A549 (cell line): Measurements from ENCODE around the gene ARHGAP26. TPM values are rescaled to one million over a fixed set of nuclear protein-coding genes. Genes with fewer than 3 reads are reported as not detected.

Experiments used
- ATAC-seq, 2 experiments: fragments of 200-7000 bp in 1 of 2; fragments of >200 bp in 1 of 2; cut with Nextera tagmentation in 1 of 2; cut with Tn5 transposase in 1 of 2; 3 replicates each; pipeline versions ENCODE4 v1.8.0 to v1.9.1; 2018 to 2020; ENCODE audit warnings: mild to moderate bottlenecking in 1 of 2, moderate library complexity in 1 of 2
- CTCF ChIA-PET: fragments of 300-600 bp; sonication (Branson Sonifier 250); formaldehyde crosslinking; extraction: SDS; loops from one replicate; lab custom pipeline; 2021; ENCODE audit warnings: antibody characterized with exemption, inconsistent platforms; lab: Yijun Ruan, JAX
- POLR2A ChIA-PET: fragments of 350-600 bp; formaldehyde crosslinking; extraction: SDS; loops from one replicate; lab custom pipeline; 2021; ENCODE audit warnings: antibody characterized with exemption, inconsistent platforms; lab: Yijun Ruan, JAX
- DNase-seq, 2 experiments: peaks; one replicate each; pipeline versions ENCODE4 v3.0.0 to v3.0.0-alpha.2; 2011 to 2016; ENCODE audit warnings: low read depth in 1 of 2, low spot score in 1 of 2
- FAIRE-seq: peaks from 2 replicates; lab custom pipeline; 2011; peaks lifted over from hg19 to GRCh38; lab: Jason Lieb, UNC
- H3K27ac ChIP-seq, 2 experiments: fragments of >200 bp; sonication (Bioruptor Twin); formaldehyde crosslinking; 3 replicates each; pipeline ENCODE4 v1.5.1; 2016 to 2017
- H3K4me1 ChIP-seq: fragments of >200 bp; sonication (Bioruptor Twin); formaldehyde crosslinking; 3 replicates; pipeline ENCODE4 v1.6.1; 2016
- H3K4me2 ChIP-seq: fragments of >200 bp; sonication (Bioruptor Twin); formaldehyde crosslinking; 3 replicates; pipeline ENCODE4 v1.6.1; 2016
- H3K4me3 ChIP-seq: fragments of >200 bp; sonication (Bioruptor Twin); formaldehyde crosslinking; 3 replicates; pipeline ENCODE4 v1.5.1; 2016
- H3K9me3 ChIP-seq: fragments of >200 bp; sonication (Bioruptor Twin); formaldehyde crosslinking; 3 replicates; pipeline ENCODE4 v1.6.1; 2016
- CBX8 ChIP-seq: fragments of 200-600 bp; sonication (generic); IDR thresholded peaks from 2 replicates; pipeline ENCODE4 v1.6.1; 2016
- EHF ChIP-seq: fragments of 250-450 bp; sonication (Bioruptor Pico); IDR thresholded peaks from 2 replicates; pipeline ENCODE4 v1.5.0; 2020; ENCODE audit warnings: mild to moderate bottlenecking
- FOSB ChIP-seq: fragments of 250-450 bp; sonication (Bioruptor Pico); IDR thresholded peaks from 2 replicates; pipeline ENCODE4 v1.5.0; 2020; ENCODE audit warnings: mild to moderate bottlenecking, moderate library complexity
- GATA3 ChIP-seq: IDR thresholded peaks from 2 replicates; pipeline ENCODE4 v1.6.1; 2012; ENCODE audit warnings: borderline replicate concordance
- HDAC2 ChIP-seq: fragments of 200-600 bp; sonication (generic); IDR thresholded peaks from 2 replicates; pipeline ENCODE4 v1.6.1; 2016
- HOXB13 ChIP-seq: fragments of 250-450 bp; sonication (Bioruptor Pico); IDR thresholded peaks from 2 replicates; pipeline ENCODE4 v1.5.0; 2020; ENCODE audit warnings: low read depth, mild to moderate bottlenecking, moderate library complexity
- JUN ChIP-seq, 2 experiments: fragments of >200 bp; sonication (Bioruptor Twin); formaldehyde crosslinking; IDR thresholded peaks; 2 replicates in 1 of 2; 3 replicates in 1 of 2; pipeline ENCODE4 v1.6.1; 2016 to 2017
- MAZ ChIP-seq: fragments of 150-350 bp; IDR thresholded peaks from 2 replicates; pipeline ENCODE4 v1.6.1; 2014; ENCODE audit warnings: antibody characterized with exemption, low read depth, low read length, borderline replicate concordance
- NFE2L2 ChIP-seq: fragments of 150-350 bp; conservative IDR thresholded peaks from 2 replicates; pipeline ENCODE4 v1.6.1; 2014; ENCODE audit warnings: low read length
- PHF8 ChIP-seq: fragments of 200-600 bp; sonication (generic); IDR thresholded peaks from 2 replicates; pipeline ENCODE4 v1.6.1; 2016; ENCODE audit warnings: low read depth, mild to moderate bottlenecking, antibody characterized with exemption, moderate library complexity, borderline replicate concordance
- POLR2A ChIP-seq: IDR thresholded peaks from 2 replicates; pipeline ENCODE4 v1.6.1; 2012; ENCODE audit warnings: mild to moderate bottlenecking, low read length
- POLR2AphosphoS2 ChIP-seq: conservative IDR thresholded peaks from 2 replicates; pipeline ENCODE4 v1.6.1; 2012; ENCODE audit warnings: low read length, improper control_type of control experiment, inconsistent platforms
- RAD21 ChIP-seq, 2 experiments: fragments of >200 bp in 1 of 2; sonication (Bioruptor Twin) in 1 of 2; formaldehyde crosslinking in 1 of 2; IDR thresholded peaks in 1 of 2; conservative IDR thresholded peaks in 1 of 2; 2 replicates in 1 of 2; 3 replicates in 1 of 2; pipeline ENCODE4 v1.6.1; 2012 to 2018; ENCODE audit warnings: inconsistent platforms in 1 of 2
- RFX5 ChIP-seq: fragments of 450-650 bp; IDR thresholded peaks from 2 replicates; pipeline ENCODE4 v1.7.1; 2014; ENCODE audit warnings: antibody characterized with exemption, mild to moderate bottlenecking, moderate library complexity
- RNF2 ChIP-seq: fragments of 200-600 bp; sonication (generic); IDR thresholded peaks from 2 replicates; pipeline ENCODE4 v1.6.1; 2016; ENCODE audit warnings: low read depth, mild to moderate bottlenecking, antibody characterized with exemption, moderate library complexity, borderline replicate concordance
- TFCP2L1 ChIP-seq: fragments of 250-450 bp; sonication (Bioruptor Pico); IDR thresholded peaks from 2 replicates; pipeline ENCODE4 v1.5.0; 2021; ENCODE audit warnings: mild to moderate bottlenecking
- TP53 ChIP-seq: fragments of 250-450 bp; sonication (Bioruptor Pico); IDR thresholded peaks from 2 replicates; pipeline ENCODE4 v1.5.0; 2021; ENCODE audit warnings: mild to moderate bottlenecking, moderate library complexity
- ZC3H11A ChIP-seq: fragments of 450-650 bp; IDR thresholded peaks from 2 replicates; pipeline ENCODE4 v1.6.1; 2014; ENCODE audit warnings: antibody characterized with exemption, mild to moderate bottlenecking
- ZFP36 ChIP-seq: fragments of 450-650 bp; IDR thresholded peaks from 2 replicates; pipeline ENCODE4 v1.6.1; 2014; ENCODE audit warnings: borderline replicate concordance; ENCODE audit not compliant: partially characterized antibody
- ZSCAN20 ChIP-seq: fragments of 250-450 bp; sonication (Bioruptor Pico); IDR thresholded peaks from 2 replicates; pipeline ENCODE4 v1.8.0; 2022; ENCODE audit warnings: mild to moderate bottlenecking, moderate library complexity
- WGBS: methylation state at CpG from one replicate; pipeline ENCODE4 v1.1.6; 2017; ENCODE audit errors: missing lambda C conversion rate; 5-methylcytosine and 5-hydroxymethylcytosine counted together
- polyA plus RNA-seq, 4 experiments: library from polyadenylated mRNA; depleted of rRNA in 3 of 4; stranded (reverse); fragments of >200 nt; fragmentation: RNase III in 1 of 4; extraction: RNeasy Plus Mini Kit Qiagen cat#74134 plus additional on column Dnase treatment in 1 of 4; gene quantifications; 2 replicates in 3 of 4; 3 replicates in 1 of 4; pipeline ENCODE4 v1.2.3, GENCODE V29; 2011 to 2017
- TF ChIP-seq, protein P1 (sequence below): fragments of >200 bp; sonication (Bioruptor Twin); formaldehyde crosslinking; IDR thresholded peaks from 3 replicates; pipeline ENCODE4 v1.6.1; 2016
- TF ChIP-seq, protein P2 (sequence below): IDR thresholded peaks from 2 replicates; pipeline ENCODE4 v1.6.1; 2012; ENCODE audit warnings: low read depth, borderline replicate concordance
- TF ChIP-seq, protein P3 (sequence below): IDR thresholded peaks from 2 replicates; pipeline ENCODE4 v1.6.1; 2012
- TF ChIP-seq, protein P4 (sequence below): fragments of 250-450 bp; sonication (Bioruptor Pico); IDR thresholded peaks from 2 replicates; pipeline ENCODE4 v1.5.0; 2021; ENCODE audit warnings: mild to moderate bottlenecking, moderate library complexity, borderline replicate concordance
- TF ChIP-seq, protein P5 (sequence below): fragments of 200-600 bp; sonication (generic); IDR thresholded peaks from 2 replicates; pipeline ENCODE4 v1.6.1; 2016; ENCODE audit warnings: antibody characterized with exemption, mild to moderate bottlenecking, moderate library complexity
- TF ChIP-seq, protein P6 (sequence below): IDR thresholded peaks from 2 replicates; pipeline ENCODE4 v1.6.1; 2012
- TF ChIP-seq, protein P7 (sequence below): fragments of >200 bp; sonication (Bioruptor Twin); formaldehyde crosslinking; IDR thresholded peaks from 3 replicates; pipeline ENCODE4 v1.5.1; 2016
- TF ChIP-seq, protein P8 (sequence below): fragments of >200 bp; sonication (Bioruptor Twin); formaldehyde crosslinking; IDR thresholded peaks from 2 replicates; pipeline ENCODE4 v1.6.1; 2016

ARHGAP26 gene
- polyA plus RNA-seq, 2 of the 4 experiments (the other 2 are of a cell fraction): 6.6 to 19.1 TPM

DNA sequence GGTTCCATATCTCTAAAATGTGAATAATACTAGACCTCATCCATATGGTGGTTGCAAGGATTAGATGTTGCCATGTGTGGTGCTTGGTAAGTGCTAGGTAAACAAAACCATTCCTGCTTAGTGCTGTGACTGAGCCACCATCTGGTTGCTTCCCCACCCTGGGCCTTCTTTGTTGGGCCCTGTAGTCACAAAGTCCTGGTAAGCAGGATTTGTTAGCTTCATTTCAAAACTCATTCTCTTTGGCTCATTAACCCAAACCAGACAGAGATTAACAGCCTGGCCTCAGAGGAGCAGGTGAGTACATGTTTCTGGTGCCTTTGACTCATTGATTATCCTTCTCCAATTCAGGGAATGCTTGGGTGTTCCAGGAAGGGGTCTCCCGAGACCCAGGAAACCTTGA is 240.2 kb downstream of the ARHGAP26 start:
- no peak for FAIRE-seq
- ATAC-seq: no peak
- Histone ChIP-seq H3K27ac (0 out of 6 replicates have a peak overlapping the region, but pooled peaks of 1 of the 2 experiments have one; percentile 8), H3K4me2 (no peak overlapping the region), H3K4me1 (peaks cover 10% of the 10 kb centered on the region; the same call in 2 of the 3 replicates), H3K4me3 (no peak overlapping the region), H3K9me3 (no peaks in the 10 kb centered on the region)
- 83% methylated on average over 1 of the region's 1 CpG for WGBS
- no peak for DNase-seq
- TF ChIP-seq, protein P1, sequence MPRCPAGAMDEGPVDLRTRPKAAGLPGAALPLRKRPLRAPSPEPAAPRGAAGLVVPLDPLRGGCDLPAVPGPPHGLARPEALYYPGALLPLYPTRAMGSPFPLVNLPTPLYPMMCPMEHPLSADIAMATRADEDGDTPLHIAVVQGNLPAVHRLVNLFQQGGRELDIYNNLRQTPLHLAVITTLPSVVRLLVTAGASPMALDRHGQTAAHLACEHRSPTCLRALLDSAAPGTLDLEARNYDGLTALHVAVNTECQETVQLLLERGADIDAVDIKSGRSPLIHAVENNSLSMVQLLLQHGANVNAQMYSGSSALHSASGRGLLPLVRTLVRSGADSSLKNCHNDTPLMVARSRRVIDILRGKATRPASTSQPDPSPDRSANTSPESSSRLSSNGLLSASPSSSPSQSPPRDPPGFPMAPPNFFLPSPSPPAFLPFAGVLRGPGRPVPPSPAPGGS: no peak
- TF ChIP-seq, protein P2, sequence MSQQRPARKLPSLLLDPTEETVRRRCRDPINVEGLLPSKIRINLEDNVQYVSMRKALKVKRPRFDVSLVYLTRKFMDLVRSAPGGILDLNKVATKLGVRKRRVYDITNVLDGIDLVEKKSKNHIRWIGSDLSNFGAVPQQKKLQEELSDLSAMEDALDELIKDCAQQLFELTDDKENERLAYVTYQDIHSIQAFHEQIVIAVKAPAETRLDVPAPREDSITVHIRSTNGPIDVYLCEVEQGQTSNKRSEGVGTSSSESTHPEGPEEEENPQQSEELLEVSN: no peak
- TF ChIP-seq ZFP36: no peak
- TF ChIP-seq POLR2AphosphoS2: no peak
- no peak for TF ChIP-seq RAD21 (conservative IDR thresholded peaks at IDR 0.05 in 1 of 2, IDR thresholded peaks at IDR 0.05 in 1 of 2)
- no peak for TF ChIP-seq FOSB (CRISPR knock-in tag)
- no peak for TF ChIP-seq ZSCAN20 (CRISPR knock-in tag)
- TF ChIP-seq CBX8: no peak
- no peak for TF ChIP-seq PHF8
- TF ChIP-seq RFX5: no peak
- TF ChIP-seq, protein P3, sequence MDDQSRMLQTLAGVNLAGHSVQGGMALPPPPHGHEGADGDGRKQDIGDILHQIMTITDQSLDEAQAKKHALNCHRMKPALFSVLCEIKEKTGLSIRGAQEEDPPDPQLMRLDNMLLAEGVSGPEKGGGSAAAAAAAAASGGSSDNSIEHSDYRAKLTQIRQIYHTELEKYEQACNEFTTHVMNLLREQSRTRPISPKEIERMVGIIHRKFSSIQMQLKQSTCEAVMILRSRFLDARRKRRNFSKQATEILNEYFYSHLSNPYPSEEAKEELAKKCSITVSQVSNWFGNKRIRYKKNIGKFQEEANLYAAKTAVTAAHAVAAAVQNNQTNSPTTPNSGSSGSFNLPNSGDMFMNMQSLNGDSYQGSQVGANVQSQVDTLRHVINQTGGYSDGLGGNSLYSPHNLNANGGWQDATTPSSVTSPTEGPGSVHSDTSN: no peak
- no peak for TF ChIP-seq HOXB13 (CRISPR knock-in tag)
- no peak for TF ChIP-seq TP53 (CRISPR knock-in tag)
- no peak for TF ChIP-seq TFCP2L1
- TF ChIP-seq, protein P4, sequence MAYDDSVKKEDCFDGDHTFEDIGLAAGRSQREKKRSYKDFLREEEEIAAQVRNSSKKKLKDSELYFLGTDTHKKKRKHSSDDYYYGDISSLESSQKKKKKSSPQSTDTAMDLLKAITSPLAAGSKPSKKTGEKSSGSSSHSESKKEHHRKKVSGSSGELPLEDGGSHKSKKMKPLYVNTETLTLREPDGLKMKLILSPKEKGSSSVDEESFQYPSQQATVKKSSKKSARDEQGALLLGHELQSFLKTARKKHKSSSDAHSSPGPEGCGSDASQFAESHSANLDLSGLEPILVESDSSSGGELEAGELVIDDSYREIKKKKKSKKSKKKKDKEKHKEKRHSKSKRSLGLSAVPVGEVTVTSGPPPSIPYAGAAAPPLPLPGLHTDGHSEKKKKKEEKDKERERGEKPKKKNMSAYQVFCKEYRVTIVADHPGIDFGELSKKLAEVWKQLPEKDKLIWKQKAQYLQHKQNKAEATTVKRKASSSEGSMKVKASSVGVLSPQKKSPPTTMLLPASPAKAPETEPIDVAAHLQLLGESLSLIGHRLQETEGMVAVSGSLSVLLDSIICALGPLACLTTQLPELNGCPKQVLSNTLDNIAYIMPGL (CRISPR knock-in tag): no peak
- TF ChIP-seq, protein P5, sequence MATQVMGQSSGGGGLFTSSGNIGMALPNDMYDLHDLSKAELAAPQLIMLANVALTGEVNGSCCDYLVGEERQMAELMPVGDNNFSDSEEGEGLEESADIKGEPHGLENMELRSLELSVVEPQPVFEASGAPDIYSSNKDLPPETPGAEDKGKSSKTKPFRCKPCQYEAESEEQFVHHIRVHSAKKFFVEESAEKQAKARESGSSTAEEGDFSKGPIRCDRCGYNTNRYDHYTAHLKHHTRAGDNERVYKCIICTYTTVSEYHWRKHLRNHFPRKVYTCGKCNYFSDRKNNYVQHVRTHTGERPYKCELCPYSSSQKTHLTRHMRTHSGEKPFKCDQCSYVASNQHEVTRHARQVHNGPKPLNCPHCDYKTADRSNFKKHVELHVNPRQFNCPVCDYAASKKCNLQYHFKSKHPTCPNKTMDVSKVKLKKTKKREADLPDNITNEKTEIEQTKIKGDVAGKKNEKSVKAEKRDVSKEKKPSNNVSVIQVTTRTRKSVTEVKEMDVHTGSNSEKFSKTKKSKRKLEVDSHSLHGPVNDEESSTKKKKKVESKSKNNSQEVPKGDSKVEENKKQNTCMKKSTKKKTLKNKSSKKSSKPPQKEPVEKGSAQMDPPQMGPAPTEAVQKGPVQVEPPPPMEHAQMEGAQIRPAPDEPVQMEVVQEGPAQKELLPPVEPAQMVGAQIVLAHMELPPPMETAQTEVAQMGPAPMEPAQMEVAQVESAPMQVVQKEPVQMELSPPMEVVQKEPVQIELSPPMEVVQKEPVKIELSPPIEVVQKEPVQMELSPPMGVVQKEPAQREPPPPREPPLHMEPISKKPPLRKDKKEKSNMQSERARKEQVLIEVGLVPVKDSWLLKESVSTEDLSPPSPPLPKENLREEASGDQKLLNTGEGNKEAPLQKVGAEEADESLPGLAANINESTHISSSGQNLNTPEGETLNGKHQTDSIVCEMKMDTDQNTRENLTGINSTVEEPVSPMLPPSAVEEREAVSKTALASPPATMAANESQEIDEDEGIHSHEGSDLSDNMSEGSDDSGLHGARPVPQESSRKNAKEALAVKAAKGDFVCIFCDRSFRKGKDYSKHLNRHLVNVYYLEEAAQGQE: no peak
- TF ChIP-seq GATA3: no peak
- no peak for TF ChIP-seq POLR2A
- ChIA-PET POLR2A (no interaction called here), CTCF (interaction anchor here (0.6 to 4.3 kb wide), 3 partner anchors 8 to 394 kb away, joined by 3 to 21 read pairs (median 3); partner anchors contain the start of gene NR3C1)

DNA sequence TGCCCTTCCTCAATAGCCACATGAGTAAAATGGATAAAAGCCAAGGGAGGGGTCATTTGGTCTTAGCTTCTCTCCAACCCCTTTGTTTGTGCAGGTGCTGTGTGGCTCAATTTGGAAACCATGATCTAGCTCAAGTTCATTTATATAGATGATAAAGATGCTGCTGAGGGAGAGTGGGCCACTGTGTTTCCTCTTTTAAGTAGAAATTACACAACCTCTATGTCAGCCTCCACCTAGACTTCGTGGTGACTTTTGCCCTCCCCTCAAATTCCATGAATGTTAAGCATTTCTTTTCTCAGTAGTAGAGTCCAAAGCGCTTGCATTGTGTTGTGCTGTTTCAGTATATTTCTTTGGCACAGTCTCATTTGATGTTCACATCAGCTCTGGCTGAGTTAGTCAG is 241.4 kb downstream of the ARHGAP26 start:
- WGBS: 52% methylated on average over 2 of the region's 2 CpGs
- DNase-seq (no peak), FAIRE-seq (no peak), ATAC-seq (no peak)
- Histone ChIP-seq H3K4me1 (peaks cover 11% of the 10 kb centered on the region; the same call in 2 of the 3 replicates), H3K4me3 (no peak overlapping the region), H3K4me2 (0 out of 3 replicates have a peak overlapping the region, but pooled peaks have one; percentile 4), H3K9me3 (no peaks in the 10 kb centered on the region), H3K27ac (no peak overlapping the region)
- POLR2A ChIA-PET: no interaction called here
- CTCF ChIA-PET: interaction anchor here (1.0 to 4.3 kb wide), 2 partner anchors 10 to 813 kb away, joined by 3 to 21 read pairs; no protein-coding TSS in a partner anchor
- TF ChIP-seq, protein P6, sequence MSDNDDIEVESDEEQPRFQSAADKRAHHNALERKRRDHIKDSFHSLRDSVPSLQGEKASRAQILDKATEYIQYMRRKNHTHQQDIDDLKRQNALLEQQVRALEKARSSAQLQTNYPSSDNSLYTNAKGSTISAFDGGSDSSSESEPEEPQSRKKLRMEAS: no peak
- TF ChIP-seq ZC3H11A (no peak), EHF (CRISPR knock-in tag) (no peak), JUN (IDR thresholded peaks at IDR 0.05) (no peak), RNF2 (no peak), MAZ (no peak), NFE2L2 (no peak), RAD21 (conservative IDR thresholded peaks at IDR 0.05 in 1 of 2, IDR thresholded peaks at IDR 0.05 in 1 of 2) (no peak), POLR2AphosphoS2 (no peak), HDAC2 (no peak)
- TF ChIP-seq, protein P7, sequence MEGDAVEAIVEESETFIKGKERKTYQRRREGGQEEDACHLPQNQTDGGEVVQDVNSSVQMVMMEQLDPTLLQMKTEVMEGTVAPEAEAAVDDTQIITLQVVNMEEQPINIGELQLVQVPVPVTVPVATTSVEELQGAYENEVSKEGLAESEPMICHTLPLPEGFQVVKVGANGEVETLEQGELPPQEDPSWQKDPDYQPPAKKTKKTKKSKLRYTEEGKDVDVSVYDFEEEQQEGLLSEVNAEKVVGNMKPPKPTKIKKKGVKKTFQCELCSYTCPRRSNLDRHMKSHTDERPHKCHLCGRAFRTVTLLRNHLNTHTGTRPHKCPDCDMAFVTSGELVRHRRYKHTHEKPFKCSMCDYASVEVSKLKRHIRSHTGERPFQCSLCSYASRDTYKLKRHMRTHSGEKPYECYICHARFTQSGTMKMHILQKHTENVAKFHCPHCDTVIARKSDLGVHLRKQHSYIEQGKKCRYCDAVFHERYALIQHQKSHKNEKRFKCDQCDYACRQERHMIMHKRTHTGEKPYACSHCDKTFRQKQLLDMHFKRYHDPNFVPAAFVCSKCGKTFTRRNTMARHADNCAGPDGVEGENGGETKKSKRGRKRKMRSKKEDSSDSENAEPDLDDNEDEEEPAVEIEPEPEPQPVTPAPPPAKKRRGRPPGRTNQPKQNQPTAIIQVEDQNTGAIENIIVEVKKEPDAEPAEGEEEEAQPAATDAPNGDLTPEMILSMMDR: no peak
- TF ChIP-seq, protein P8, sequence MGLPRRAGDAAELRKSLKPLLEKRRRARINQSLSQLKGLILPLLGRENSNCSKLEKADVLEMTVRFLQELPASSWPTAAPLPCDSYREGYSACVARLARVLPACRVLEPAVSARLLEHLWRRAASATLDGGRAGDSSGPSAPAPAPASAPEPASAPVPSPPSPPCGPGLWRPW: no peak
